ENCODE measurements around the gene ANKS1B.

ANKS1B gene

DNA sequence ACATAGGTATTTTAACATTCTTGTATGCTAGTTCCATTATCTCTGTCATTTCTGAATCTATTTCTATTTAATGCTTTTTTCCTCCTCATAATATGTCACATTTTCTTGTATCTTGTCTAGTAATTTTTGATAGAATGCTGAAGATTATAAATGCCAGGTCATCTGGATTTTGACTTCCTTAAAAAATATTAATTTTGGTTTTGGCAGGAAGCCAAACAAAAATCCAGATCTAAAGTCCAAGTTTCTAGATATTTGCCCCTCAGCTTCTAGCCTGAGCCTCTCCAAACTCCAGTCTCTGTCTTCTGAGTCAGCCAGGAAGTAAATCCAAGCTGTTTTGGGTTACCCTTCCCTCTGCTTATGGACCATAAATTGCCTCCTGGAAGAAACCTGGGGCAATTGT lies 1004.2 kb downstream of the ANKS1B start:
- ChIA-PET CTCF (no interaction called here), POLR2A (no interaction called here)
- TF ChIP-seq, protein P1, sequence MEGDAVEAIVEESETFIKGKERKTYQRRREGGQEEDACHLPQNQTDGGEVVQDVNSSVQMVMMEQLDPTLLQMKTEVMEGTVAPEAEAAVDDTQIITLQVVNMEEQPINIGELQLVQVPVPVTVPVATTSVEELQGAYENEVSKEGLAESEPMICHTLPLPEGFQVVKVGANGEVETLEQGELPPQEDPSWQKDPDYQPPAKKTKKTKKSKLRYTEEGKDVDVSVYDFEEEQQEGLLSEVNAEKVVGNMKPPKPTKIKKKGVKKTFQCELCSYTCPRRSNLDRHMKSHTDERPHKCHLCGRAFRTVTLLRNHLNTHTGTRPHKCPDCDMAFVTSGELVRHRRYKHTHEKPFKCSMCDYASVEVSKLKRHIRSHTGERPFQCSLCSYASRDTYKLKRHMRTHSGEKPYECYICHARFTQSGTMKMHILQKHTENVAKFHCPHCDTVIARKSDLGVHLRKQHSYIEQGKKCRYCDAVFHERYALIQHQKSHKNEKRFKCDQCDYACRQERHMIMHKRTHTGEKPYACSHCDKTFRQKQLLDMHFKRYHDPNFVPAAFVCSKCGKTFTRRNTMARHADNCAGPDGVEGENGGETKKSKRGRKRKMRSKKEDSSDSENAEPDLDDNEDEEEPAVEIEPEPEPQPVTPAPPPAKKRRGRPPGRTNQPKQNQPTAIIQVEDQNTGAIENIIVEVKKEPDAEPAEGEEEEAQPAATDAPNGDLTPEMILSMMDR (IDR thresholded peaks at IDR 0.05; ENCODE audit: control extremely low read depth, extremely low read depth, low read depth, missing control alignments), result no peak
- no peak for DNase-seq (ENCODE audit: extremely low spot score)

DNA sequence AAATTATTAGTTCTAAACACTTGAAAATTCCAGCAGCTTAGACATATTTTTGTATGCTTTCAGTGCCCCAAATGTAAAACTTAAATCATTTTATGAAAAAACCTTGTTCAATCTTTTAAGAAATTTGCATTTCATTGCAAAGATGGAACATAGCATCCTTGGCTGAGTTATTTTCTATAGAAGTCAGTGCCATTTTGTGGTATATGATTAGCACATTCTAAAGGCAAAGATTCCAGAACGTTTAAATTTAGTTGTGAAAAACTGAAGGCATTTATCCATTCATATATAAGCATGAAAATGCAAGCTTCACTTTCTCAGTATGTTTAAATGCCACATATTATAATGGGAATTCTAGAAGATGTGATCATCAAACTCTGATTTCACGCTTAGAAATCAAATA lies 1007.5 kb downstream of the ANKS1B start:
- ChIA-PET CTCF (interaction anchor here (1.0 to 1.2 kb wide), 3 partner anchors 20 to 22 kb away, joined by 3 to 5 read pairs (median 3); no protein-coding TSS in a partner anchor), POLR2A (no interaction called here)
- no peak for DNase-seq (ENCODE audit: extremely low spot score)
- TF ChIP-seq, protein P1 (IDR thresholded peaks at IDR 0.05; ENCODE audit: control extremely low read depth, extremely low read depth, low read depth, missing control alignments), result no peak

DNA sequence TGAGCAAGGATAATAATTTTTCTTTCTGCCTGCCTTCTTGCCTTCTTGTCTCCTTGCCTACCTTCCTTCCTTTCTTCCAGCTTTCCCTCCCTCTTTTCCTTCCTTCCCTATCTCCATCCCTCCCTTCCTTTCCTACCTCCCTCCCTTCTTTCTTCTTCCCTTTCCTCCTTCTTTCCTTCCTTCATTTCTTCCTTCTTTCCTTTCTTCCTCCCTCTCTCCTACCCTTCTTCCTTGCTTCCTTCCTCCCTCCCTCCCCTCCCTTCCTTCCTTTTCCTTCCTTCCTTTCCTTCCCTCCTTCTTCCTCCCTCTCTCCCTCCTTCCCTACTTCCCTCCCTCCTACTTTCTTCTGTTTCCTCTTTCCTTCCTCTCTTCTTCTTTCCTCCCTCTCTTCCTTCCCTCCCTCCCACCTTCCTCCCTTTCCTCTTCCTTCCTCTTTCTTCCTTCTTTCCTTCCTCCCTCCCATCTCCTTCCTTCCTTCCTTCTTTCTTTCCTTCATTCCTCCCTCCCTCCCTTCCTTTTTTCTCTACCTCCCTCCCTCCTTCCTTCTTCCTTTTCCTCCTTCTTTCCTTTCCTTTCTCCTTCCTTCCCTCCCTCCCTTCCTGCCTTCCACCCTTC lies 1009.9 kb downstream of the ANKS1B start:
- ChIA-PET POLR2A (no interaction called here), CTCF (no interaction called here)
- TF ChIP-seq, protein P1 (IDR thresholded peaks at IDR 0.05; ENCODE audit: control extremely low read depth, extremely low read depth, low read depth, missing control alignments), result no peak
- no peak for DNase-seq (ENCODE audit: extremely low spot score)

DNA sequence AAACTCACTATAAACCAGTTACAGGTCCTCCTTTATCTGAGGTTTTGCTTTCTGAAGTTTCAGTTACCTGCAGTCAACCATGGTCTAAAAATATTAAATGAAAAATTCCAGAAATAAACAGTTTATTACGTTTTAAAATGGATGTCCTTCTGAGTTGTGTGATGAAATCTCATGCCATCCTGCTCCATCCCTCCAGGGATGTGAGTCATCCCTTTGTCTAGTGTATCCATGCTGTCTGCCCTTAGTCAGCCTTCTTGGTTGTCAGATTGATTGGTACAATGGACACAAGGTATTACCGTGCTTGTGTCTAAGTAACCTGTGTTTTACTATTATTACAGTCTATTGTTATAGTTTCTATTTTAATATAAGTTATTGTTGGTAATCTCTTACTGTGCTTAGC lies 1011.3 kb downstream of the ANKS1B start:
- no peak for DNase-seq (ENCODE audit: extremely low spot score)
- TF ChIP-seq, protein P1 (IDR thresholded peaks at IDR 0.05; ENCODE audit: control extremely low read depth, extremely low read depth, low read depth, missing control alignments), result no peak
- CTCF ChIA-PET, result no interaction called here
- POLR2A ChIA-PET, result no interaction called here

DNA sequence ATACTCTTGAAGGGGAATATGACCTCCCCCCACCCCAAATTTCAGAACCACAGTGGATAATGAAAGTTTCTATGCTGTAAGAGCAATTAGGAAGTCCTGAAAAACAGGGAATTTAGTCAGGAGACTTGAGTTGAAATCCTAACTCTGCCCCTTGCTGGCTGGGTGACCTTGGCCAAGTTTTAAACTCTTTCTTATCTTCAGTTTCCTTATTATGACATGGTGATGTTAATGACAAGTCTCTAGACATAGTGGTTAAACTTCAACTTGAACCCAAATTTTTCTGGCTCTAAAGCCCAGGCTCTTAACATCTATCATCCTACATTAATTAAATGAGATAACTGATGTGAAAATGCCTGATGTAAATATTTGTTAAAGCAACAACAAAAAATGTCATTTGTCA lies 1013.8 kb downstream of the ANKS1B start:
- ChIA-PET POLR2A (no interaction called here), CTCF (no interaction called here)
- TF ChIP-seq, protein P1 (IDR thresholded peaks at IDR 0.05; ENCODE audit: control extremely low read depth, extremely low read depth, low read depth, missing control alignments), result no peak
- no peak for DNase-seq (ENCODE audit: extremely low spot score)

DNA sequence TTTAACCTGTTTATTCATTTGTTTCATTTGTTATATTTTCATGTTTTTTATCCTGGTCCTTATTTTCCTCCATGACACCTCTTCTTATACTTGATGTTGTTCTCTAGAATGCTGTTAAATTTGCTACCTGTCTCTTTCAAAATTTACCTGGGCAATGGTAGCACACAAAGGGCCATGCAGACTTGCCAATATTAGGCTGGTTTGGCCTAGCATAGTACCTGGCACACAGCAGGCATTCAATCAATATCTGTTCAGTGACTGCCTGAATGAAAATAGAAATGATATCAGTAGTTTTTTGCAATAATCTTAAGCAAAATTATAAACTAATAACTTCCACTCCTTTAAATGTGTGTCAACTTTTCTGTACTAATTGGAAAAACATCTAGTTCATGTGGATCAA lies 1014.5 kb downstream of the ANKS1B start:
- DNase-seq (ENCODE audit: extremely low spot score), result no peak
- CTCF ChIA-PET, result no interaction called here
- POLR2A ChIA-PET, result no interaction called here
- TF ChIP-seq, protein P1 (IDR thresholded peaks at IDR 0.05; ENCODE audit: control extremely low read depth, extremely low read depth, low read depth, missing control alignments), result no peak

Data from GM10248 (cell line).